CD4-positive, alpha-beta T cell treated with Interleukin-17A for 1 hour (primary cell): ENCODE measurements around the gene MRRF.
A peak's percentile ranks its signal among the peaks of the same experiment; 100 is the strongest.

Experiments used
- DNase-seq: peaks from one replicate; pipeline ENCODE4 v3.0.0-alpha.2; 2020

MRRF gene

DNA sequence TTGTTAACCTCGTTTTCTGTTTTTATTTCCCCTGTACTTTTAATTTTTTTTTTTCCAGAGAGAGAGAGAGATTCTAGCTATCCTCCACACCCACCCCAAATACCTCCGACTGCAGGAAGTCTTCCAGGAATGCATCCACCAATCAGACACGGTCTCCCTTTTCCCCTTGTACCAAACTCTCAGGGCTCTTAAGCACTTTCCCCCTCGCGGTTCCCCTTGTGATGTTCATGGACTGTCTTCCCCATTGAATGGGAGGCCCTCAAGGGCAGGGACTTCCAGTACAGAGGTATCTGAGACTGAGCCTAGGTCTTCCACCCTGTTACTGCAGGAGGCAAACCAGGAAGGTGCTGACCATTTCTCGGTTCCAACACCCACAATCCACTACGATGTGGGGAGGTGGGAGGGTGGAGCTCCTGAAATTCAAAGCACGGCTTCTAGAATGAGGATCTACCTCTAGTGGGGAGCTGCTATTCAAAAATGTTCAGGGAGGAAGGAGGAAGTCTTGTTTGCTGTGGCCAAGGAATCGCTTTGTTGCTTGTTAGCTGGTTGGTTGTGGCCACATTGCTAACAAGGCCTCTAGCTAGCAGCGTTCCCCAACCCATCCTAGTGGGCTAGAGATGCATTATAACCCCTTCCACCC lies 68.6 kb downstream of the MRRF start:
- no peak for DNase-seq

DNA sequence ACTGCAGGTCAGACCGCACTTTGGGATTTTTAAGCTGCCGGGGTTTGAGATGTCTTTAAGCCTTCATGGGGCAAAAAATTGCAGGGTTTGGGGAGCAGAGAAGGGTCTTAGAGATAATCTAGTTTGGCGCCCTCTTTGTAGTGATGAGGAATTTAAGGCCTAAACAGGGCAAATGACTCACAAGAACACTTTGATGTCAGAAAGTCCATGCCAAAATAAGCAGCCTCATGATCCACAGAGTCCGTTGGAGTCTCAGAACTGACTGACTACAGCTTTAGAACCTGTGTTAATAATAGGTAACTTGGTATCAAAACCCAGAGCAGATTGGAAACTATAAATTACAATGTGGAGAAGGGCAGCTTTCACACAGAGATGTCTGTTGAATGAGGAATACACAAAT lies 70.2 kb downstream of the MRRF start:
- no peak for DNase-seq

DNA sequence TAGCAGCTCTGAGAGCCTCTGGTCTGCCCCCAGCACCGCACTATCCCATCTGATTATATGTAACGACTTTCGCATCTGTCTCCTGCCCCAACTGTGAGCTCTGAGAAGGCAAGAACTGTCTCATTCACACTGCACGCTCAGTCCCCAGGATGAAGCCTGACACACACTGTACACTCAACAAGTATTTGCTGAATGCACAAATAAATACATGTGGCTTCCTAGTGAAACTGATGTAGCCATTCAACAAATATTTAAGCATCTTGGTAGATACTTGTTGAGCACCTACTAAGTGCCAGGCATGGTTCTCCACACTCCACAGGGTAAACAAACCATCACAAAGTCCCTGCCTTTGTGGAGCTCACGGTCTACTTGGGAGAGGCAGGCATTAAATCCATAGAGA lies 71.5 kb downstream of the MRRF start:
- no peak for DNase-seq

DNA sequence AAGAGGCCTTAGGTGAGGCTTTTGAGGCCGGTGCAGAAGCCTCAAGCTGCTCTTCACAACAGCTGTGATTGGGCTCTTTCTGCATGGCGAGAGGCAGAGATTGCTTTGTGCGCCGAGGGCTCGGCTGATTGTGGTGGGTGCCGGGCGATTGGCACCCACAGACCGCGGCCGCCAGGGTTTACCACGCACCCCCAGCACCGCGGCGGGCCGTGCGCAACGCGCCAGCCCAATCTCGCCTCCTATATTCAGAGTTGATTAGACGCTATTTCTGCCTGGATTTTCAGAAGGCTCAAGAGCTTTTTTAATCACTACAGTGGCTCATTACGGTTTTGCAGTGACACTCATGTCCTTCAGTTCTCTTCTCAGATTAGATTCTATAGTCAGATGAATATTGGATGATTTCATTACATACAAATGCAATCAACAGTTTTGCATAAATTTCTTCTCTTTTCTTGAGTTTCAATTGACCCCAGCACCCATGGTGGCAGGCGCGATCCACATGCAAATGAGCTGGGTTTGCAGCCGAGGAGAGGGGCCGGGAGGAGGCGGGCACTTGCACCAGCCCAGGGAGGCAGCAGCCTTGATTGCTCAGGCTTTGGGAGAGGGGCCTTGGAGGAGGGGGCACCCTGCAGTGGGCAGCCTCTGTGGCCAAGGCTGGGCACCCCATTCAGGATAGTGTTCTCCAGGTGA lies 72.3 kb downstream of the MRRF start:
- DNase-seq: no peak

DNA sequence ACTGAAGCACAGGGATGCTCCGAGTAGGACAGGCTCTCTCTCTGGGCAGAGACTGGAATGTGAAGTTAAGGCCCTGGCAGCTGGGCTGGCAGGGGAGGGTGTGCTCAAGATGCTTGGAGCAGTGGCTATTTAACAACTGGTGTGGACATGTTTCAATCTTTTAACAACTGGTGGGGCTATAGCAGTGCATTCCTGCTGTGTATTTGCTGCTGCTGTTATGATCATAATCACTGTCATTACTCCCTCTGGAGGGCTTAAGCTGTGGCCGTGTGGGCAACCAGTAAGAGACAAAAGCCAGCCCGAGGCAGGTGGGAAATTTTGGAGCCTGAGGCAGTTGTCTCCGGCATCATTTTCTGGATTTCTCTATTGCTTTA lies 72.9 kb downstream of the MRRF start:
- DNase-seq: no peak

DNA sequence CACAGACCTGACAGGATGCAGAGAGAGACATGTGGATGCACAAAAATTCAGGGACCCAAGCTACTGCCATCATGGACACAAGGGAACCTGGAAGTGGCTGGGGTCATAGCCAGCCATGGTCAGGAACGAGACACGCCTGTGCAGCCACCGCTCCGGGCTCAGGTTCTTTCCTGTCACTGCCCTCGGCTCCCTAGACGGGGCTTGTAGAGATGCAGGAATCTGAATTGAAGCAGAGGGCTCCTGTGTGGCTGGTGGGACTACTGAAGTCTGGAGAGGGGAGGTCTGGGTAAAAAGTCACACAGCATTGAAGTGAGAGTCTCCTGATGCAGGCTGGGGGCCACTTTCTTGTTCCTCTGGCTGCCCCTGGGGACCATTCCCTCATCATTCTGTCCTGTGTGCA lies 73.9 kb downstream of the MRRF start:
- no peak for DNase-seq

DNA sequence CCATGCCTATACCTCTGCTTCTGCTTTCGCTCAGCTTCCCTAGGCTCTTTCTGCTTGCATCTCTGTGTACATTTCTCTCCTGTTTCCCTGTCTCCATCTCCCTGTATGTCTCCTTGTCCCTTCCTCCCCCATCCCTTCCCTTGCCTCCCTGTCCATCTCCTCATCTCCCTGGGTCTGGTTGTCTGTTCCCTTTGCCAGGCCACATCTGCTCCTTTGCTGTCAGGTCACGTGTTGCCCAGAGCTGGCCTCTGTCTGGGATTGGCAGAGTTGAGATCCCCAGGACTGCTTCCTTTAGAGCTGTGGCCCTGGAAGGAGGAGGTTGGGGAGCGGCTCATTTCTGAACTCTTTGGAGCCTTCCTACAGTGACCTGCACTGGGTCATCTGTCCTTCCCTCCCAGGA lies 74.3 kb downstream of the MRRF start:
- DNase-seq: no peak

DNA sequence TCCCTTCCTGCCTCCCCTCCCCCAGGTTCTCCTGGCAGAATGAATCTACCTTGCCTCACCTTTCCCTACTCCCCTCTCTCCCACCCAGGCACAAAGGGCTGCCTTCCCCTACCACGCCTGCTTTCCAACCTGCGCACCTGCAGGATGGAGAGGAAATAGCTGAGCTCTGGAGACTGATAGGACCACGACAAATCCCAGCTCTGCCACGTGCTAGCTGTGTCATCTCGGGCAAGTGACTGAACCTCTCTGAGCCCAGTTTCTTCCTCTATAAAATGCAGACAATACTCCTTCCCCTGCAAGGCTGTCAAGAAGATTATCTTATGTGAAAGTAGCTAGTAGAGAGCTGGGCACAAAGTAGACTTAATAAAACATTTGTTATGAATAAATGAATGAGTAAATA lies 74.9 kb downstream of the MRRF start:
- DNase-seq: no peak

DNA sequence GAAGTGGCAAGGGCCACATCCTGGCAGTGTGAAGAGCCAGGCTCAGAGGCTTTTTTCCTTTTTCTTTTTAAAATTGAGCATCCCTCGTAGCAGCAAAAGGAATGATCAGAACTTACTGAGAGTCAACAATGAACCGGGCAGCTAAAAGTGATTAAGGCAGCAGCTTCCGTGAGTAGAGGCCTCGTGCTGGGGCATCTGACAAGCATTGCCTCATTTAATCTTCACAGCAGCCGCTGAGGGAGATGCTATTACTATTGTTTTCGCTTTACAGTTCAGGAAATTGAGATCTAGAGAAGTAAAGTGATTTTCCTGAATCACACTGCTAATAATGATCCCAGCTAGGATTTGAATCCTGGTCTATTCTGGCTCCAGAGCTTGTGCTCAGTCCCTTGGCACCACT lies 75.5 kb downstream of the MRRF start:
- no peak for DNase-seq

DNA sequence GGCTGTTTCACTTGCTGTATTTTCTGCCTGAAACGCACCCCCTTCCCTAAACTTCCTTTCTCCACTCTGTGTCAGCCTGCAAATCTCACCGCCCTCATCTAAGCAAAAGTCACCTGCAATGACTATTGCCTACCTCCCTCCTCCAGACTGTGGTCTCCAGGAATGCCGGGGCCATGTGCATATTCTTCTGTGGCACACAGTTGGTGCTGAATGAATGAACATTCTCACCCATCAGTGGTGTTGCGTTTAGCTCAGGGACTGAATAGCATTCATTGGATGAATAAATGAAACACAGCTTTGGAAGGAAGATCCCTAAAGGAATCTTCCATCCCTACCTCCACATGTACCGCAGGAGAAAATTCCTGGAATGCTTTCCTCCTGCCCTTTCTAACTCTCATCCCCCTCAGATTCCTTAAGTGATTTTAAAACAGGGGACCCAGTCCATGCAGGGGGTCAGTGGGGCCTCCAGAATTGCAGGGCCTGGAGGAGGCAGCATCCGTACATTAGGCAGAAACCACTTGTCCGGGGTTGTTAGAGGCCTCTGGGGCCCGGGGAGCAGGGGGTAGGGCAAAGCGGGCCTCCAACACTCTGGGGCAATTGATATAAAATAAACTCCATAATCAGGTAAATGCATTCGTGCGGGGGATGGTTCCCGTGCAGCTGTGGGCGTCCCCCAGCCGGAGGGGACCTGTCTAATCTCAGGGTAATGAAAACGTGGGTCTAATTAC lies 77.8 kb downstream of the MRRF start:
- no peak for DNase-seq

DNA sequence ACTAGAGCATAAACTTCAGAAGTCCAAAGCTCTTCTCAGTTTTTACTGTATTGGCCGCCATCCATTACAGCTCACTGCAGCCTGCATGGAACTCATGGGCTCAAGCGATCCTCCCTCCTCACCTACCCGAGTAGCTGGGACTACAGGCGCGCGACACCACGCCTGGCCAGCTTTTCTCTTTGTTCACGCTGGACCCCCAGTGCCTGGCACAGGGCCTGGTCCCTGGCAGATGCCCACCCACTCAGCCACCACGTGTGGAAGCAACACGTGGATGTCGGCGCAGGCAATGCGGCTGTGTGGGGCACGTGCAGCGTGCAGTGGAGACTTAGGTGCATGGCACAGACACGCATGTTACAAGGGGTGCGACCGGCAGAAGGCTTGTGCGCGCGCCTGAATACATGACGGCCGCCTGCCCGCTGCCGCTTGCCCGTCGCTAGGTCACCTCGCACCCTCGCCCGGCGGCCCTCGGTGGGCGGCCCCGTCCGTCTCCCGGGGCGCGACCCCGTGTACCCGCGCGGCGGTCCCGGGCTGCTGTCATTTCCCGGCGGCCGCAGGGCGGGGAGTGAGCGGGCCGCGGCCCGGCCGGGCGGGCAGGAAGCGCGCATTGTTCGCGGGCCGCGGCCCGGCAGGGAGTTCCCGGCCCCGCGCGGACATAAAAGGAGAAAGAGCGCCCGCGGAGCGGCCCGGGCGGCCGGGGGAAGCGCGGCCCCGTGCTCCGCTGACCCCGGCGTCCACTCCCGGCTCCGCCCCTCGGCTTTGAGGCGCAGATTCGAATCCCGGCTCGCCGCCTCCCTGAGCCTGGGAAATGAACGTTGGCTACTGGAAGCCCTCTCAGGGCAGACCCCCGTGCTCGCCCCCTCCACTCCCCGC lies 82.0 kb downstream of the MRRF start:
- no peak for DNase-seq

DNA sequence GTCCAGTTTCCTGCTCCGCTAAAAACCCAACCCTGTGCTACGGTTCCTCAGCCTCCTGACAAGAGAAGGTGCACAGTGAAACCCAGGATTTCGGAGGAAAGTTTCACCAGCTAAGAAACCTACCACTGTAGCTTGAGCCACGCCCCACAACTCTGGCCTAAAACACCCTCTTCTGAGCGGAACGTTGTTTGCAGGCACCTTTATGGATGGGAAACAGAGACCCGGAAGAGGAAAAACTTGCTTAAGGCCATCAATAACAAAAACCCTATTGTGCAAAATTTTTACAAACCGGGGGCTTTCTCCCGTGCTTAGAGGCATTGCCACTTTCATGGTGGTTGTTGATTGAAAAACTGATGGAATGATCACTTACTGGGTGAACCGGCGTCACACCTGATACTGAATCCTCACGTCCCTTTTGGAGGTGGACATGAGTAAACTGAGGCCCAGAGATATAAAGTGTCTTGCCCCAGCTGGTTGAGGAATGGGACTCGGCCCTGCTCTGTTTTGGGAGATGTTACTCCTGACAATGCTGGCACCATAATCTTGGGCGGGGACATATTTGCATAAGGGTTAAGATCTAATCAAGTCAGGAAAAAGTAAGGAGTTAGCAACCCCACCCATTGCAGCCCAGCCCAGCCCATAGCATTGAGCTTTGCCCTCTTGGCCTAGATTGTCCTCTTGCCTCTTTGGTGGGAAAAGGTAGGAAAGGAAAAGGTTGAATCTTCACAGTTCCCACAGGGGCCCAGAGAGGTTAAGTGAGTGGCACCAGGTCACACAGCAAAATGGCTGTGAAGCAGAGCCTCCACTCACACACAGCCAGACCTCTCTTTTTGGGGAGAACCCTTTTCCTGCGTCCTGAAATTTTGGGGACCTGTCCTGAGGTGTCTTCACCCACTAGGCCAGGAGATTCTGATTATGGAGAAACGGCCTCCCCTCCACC lies 82.9 kb downstream of the MRRF start:
- no peak for DNase-seq

DNA sequence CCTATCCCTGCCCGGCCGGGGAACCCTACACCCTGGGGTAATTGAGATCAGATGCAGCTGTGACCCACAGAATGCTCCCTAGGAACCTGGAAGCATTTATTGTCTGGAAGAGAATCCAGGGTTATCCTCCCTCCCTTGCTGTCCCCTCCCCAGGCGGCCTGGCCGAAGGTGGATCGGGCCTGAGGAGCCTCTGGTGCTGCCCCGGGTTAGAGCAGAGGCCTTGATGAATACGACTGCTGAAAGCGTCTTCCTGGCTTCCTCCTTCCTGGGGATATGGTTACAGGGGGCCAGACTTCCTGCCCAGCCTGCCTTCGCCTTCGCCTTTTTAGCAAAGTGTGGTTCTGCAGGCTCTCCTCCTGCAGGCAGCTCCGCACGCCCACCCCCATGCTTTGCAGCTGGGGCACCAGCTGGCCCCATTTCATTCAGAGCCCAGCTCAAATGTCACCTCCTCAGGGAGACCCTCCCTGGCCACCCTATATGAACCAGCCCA lies 83.7 kb downstream of the MRRF start:
- no peak for DNase-seq

DNA sequence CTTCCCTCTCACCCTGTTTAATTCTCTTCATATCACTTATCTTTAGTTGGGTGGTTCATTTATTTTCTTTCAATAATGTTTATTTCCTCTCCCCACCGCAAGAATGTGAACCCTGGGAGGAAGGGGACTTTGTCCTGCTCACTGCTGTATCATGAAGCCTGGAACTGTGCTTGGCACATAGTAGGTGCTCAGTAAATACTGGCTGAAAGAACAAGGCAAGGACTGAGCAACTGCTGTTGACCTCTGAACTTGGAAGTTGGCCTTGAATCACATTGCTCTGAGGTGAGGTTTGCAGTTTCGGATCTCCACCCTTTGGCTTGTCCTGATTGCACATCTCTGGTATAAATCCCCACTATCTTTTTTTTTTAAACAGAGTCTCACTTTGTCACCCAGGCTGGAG lies 84.1 kb downstream of the MRRF start:
- no peak for DNase-seq

DNA sequence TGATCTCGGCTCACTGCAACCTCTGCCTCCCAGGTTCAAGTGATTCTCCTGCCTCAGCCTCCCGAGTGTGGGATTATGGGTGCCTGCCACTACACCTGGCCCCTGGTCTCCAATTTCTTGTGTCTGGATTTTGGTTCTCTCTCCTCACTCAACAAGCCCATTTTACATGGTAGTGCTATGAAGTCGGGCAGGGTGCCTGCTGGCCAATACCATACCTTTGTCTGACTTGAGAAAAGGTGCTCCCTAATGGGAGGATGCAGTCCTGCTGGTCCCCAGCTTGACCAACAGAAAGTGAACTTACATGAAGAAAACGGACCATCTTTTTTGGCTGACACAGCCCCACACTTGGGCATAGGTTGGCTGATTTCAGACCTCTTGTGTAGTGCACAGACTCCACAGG lies 84.5 kb downstream of the MRRF start:
- no peak for DNase-seq

DNA sequence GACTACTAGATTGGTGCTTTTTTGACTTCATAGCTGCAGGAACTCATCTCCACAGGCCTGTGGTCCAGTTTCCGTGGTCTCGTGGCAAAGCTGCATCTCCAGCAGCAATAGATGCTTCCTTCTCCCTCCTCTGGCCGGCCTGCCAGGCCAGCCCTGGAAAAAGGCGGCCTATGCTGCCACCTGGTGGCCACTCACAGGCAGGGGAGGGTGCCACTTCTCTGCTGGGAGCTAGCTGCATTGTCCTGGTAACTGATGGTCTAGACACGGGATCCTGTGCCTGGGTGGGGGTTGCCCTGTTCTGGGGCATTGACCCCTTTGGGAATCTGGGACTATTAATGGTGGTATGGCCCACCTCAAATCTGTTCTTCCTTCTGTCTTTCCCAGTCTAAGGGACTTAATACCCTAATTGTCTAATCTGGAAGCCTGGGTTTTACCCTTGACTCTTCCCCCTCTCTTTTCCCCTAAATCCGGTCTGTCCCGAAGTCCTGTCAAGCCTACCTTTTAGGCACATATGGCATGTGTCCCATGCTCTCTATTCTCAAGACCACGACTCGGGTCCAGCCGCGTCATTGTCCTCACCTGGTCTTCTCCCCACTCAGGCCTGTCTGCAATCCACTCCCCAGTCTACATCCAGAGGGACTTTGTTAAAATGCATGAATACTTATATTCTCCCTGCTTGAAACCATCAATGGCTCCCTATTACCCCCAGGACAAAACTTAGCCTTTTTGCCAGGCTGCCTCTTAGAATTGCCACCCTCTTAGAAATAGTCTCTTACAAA lies 86.1 kb downstream of the MRRF start:
- peak; percentile 73 for DNase-seq

DNA sequence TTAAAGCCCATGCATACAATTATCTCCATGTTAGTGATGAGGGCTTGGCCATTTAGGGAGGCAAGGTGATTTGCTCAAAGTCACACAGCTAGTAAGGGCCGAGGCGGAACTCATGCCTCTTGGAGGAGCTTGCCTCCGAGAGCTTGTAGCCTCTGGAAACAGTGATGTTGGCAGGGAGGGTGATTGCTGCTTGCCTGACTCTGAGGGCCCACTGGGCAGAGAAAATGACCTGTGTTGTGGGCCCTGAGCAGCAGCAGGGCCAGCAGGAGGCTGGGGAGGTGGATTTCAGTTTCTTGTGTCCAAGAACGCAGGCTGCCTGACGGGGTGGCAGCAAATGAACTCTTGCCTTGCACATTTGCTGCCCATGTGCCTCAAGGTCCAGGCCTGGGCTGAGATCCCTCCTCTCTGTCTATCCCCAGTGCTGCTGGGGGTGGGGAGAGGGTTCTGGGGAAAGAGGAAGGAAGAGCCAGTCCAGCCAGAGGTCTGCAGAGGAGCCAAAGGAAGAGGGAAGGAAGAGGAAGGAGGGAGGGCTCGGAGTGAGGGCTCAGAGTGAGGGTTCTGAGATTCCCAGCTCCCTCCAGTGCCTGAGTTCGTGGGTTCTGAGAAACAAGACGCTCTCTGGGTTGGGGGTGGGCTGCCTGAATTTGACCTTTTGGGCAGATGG lies 90.0 kb downstream of the MRRF start:
- DNase-seq: no peak

DNA sequence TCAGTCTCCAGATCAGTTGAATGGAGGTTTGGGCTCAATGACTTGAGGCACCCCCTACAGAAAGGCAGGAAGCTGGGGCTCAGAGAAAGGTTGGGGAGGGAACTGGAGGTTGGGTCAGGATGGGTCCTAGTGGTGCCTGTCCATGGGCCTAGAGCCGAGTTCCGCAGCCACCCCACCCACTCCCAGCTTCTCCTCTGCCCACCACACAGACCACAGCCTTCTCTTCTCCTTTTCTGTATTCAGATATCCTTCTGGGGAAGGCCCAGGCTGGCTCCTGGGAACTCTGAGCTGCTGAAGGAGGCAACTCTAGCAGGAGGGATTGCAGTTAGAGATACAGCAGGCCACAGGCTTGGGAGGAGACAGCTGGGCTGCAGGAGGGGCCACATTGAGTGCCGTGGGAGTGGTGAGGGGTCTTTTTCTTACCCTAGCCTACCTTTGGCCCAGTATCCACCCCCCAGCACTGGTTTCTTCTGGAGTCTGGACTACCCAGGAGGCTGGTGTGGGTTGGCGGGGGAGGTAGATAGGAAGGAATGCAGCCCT lies 90.7 kb downstream of the MRRF start:
- DNase-seq: no peak

DNA sequence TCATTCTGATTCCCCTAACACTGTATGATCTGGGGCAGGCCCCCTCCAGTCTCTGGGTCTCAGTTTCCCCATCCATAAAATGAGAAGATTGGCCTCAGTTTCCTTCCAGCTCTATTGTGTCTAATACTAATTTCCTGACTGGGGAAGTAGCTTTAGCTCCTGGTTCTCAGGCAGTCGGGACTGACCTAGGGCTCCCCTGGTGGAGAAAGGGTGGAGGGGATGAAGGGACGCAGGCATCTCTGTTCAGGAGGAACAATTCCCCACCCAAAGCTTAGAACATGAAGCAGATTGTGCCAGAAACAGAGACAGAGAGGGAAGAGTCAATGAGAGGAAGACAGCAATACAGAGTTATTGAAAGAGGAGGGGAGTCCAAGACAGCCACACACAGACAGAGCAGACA lies 91.9 kb downstream of the MRRF start:
- DNase-seq: no peak

DNA sequence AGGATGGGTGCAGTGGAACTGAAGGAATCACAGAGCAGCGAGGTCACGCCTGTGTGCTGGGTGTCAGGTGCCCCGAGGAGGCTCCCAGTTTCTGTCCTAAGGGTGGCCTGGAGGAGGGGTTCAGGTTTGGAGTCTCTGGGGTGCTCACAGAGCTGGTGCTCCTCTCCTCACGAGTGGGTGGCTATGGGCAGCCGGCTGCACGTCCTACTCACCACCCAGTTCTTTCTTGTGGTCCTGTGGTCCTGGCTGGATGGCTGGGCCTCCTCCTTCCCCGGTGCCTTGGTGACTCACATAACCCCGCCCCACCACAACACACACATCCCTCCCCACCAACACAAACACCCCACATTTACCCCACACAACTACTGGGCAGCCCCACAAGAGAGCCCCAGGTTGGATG lies 96.2 kb downstream of the MRRF start:
- no peak for DNase-seq
